HepG2 (cell line): ENCODE data around the gene NFE2L1. TPM values are rescaled to one million over a fixed set of nuclear protein-coding genes. Genes with fewer than 3 reads are reported as not detected.

ENCODE experiments used
- GABPB1 ChIP-seq: IDR thresholded peaks from 2 replicates; pipeline ENCODE4 v1.6.1; 2016; ENCODE audit warnings: mild to moderate bottlenecking, missing genetic modification reagents, moderate library complexity, missing compliant biosample characterization
- HDAC6 ChIP-seq: fragments of 200-600 bp; sonication (generic); IDR thresholded peaks from 2 replicates; pipeline ENCODE4 v1.7.0; 2017; ENCODE audit warnings: mild to moderate bottlenecking, antibody characterized with exemption, low read length, low read depth
- MIXL1 ChIP-seq: IDR thresholded peaks from 2 replicates; pipeline ENCODE4 v1.6.1; 2016
- NONO ChIP-seq, 2 experiments: fragments of 450-650 bp in 1 of 2; sonication (generic) in 1 of 2; formaldehyde crosslinking in 1 of 2; IDR thresholded peaks in 1 of 2; conservative IDR thresholded peaks in 1 of 2; 2 replicates each; pipeline versions ENCODE4 v1.6.1 to v1.8.0; 2017 to 2022; ENCODE audit warnings: mild to moderate bottlenecking in 1 of 2, missing genetic modification reagents in 1 of 2, moderate library complexity in 1 of 2
- NPAS2 ChIP-seq: sonication (generic); formaldehyde crosslinking; IDR thresholded peaks from 2 replicates; pipeline ENCODE4 v1.8.0; 2022; ENCODE audit warnings: mild to moderate bottlenecking, missing genetic modification reagents, borderline replicate concordance
- PAX8 ChIP-seq: sonication (generic); formaldehyde crosslinking; IDR thresholded peaks from 2 replicates; pipeline ENCODE4 v1.8.0; 2022; ENCODE audit warnings: mild to moderate bottlenecking, missing genetic modification reagents, borderline replicate concordance
- ZFAT ChIP-seq: sonication (generic); formaldehyde crosslinking; conservative IDR thresholded peaks from 2 replicates; pipeline ENCODE4 v1.8.1; 2023; ENCODE audit warnings: missing genetic modification reagents, inconsistent platforms
- ZIK1 ChIP-seq: sonication (generic); formaldehyde crosslinking; IDR thresholded peaks from 2 replicates; pipeline ENCODE4 v1.5.0; 2020; ENCODE audit warnings: mild to moderate bottlenecking, low read depth, missing genetic modification reagents, borderline replicate concordance
- ZKSCAN8 ChIP-seq: IDR thresholded peaks from 2 replicates; pipeline ENCODE4 v1.6.1; 2016; ENCODE audit warnings: borderline replicate concordance, missing genetic modification reagents, missing compliant biosample characterization
- ZNF292 ChIP-seq: sonication (generic); formaldehyde crosslinking; IDR thresholded peaks from 2 replicates; pipeline ENCODE4 v1.8.1; 2022; ENCODE audit warnings: mild to moderate bottlenecking, low read depth, missing genetic modification reagents, borderline replicate concordance
- ZNF329 ChIP-seq: sonication (generic); formaldehyde crosslinking; IDR thresholded peaks from 2 replicates; pipeline ENCODE4 v1.9.0; 2021; ENCODE audit warnings: low read depth, mild to moderate bottlenecking, missing genetic modification reagents
- ZNF337 ChIP-seq: sonication (generic); formaldehyde crosslinking; IDR thresholded peaks from 2 replicates; pipeline ENCODE4 v1.5.1; 2020; ENCODE audit warnings: missing genetic modification reagents, low read depth, mild to moderate bottlenecking, borderline replicate concordance
- polyA plus RNA-seq, 8 experiments: library from polyadenylated mRNA; depleted of rRNA in 3 of 8; stranded (reverse) in 7 of 8; unstranded in 1 of 8; fragments of >200 nt; fragmentation: Illumina TruSeq in 4 of 8; extraction: Trizol in 4 of 8; gene quantifications; 2 replicates each; pipeline versions ENCODE4 v1.2.1 to v1.2.3, GENCODE V29; 2011 to 2016; ENCODE audit warnings: low read depth in 4 of 8, missing spikeins in 1 of 8, mixed read lengths in 1 of 8; ENCODE audit not compliant: insufficient read depth in 1 of 8
- total RNA-seq, 5 experiments: library from RNA; depleted of rRNA; stranded (reverse); fragments of >200 nt; fragmentation: Illumina TruSeq; extraction: Trizol; gene quantifications; 2 replicates each; pipeline ENCODE4 v1.2.3, GENCODE V29; 2016; ENCODE audit warnings: low read depth in 1 of 5
- TF ChIP-seq, protein P1 (sequence below): sonication (generic); formaldehyde crosslinking; IDR thresholded peaks from 2 replicates; pipeline ENCODE4 v1.4.0; 2020; ENCODE audit warnings: low read depth, missing genetic modification reagents
- TF ChIP-seq, protein P2 (sequence below), 2 experiments: sonication (generic) in 1 of 2; formaldehyde crosslinking in 1 of 2; IDR thresholded peaks; 2 replicates each; pipeline versions ENCODE4 v1.6.1 to v1.9.0; 2014 to 2022; ENCODE audit warnings: antibody characterized with exemption in 1 of 2, borderline replicate concordance in 1 of 2, inconsistent platforms in 1 of 2, low read depth in 1 of 2, missing genetic modification reagents in 1 of 2
- TF ChIP-seq, protein P3 (sequence below): IDR thresholded peaks from 2 replicates; pipeline ENCODE4 v1.6.1; 2016; ENCODE audit warnings: low read depth, control low read depth

NFE2L1 gene
- total and polyA plus RNA-seq, 2 of the 13 experiments (the other 11 are each of a cell fraction or from before 2014, with no cell fraction given), result 67.0 to 234 TPM

DNA sequence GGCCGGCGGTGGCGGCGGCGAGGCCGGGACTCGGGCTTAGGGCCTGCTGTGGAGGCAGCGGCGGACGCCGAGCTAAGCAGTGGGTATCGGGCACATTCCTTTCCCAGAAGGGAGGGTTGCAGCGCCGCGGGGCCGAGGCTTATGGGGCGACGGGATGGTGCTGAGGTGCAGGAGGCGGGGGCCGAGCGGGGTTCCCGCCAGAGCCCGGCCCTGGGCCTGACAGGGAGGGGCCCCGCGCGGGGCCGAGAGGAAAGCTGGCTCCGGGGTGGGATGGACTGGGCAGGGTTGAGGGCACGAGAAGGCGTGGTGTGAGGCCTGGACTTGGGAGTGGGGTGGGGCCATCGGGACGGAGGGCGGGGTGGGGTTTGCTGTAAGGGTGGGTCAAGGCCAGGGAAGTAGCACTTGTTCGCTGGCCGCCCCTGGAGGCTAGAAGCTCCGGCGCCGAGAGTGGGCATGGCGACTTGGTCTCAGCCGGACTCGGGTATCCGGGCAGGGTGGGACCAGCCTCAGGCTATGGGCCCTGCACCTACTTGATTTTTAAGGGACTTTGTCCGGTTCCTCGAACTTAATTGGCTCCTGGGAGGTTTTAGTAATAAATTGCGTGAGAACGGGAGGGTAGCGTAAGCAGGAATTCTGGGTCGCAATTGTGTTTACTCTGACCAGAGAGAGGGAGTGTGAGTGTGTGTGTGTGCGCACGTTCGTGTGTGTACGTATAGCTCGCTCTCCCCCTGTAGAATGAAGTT, 396 bp downstream of the NFE2L1 start (continued):
- TF ChIP-seq, protein P1, sequence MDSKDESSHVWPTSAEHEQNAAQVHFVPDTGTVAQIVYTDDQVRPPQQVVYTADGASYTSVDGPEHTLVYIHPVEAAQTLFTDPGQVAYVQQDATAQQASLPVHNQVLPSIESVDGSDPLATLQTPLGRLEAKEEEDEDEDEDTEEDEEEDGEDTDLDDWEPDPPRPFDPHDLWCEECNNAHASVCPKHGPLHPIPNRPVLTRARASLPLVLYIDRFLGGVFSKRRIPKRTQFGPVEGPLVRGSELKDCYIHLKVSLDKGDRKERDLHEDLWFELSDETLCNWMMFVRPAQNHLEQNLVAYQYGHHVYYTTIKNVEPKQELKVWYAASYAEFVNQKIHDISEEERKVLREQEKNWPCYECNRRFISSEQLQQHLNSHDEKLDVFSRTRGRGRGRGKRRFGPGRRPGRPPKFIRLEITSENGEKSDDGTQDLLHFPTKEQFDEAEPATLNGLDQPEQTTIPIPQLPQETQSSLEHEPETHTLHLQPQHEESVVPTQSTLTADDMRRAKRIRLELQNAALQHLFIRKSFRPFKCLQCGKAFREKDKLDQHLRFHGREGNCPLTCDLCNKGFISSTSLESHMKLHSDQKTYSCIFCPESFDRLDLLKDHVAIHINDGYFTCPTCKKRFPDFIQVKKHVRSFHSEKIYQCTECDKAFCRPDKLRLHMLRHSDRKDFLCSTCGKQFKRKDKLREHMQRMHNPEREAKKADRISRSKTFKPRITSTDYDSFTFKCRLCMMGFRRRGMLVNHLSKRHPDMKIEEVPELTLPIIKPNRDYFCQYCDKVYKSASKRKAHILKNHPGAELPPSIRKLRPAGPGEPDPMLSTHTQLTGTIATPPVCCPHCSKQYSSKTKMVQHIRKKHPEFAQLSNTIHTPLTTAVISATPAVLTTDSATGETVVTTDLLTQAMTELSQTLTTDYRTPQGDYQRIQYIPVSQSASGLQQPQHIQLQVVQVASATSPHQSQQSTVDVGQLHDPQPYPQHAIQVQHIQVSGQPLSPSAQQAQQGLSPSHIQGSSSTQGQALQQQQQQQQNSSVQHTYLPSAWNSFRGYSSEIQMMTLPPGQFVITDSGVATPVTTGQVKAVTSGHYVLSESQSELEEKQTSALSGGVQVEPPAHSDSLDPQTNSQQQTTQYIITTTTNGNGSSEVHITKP, result peak; percentile 78
- TF ChIP-seq ZIK1 (CRISPR knock-in tag), result peak; percentile 58; the same call in 1 of the 2 replicates
- TF ChIP-seq PAX8 (CRISPR knock-in tag), result no peak
- TF ChIP-seq MIXL1 (CRISPR knock-in tag), result peak; percentile 39; the same call in 1 of the 2 replicates
- TF ChIP-seq, protein P2, sequence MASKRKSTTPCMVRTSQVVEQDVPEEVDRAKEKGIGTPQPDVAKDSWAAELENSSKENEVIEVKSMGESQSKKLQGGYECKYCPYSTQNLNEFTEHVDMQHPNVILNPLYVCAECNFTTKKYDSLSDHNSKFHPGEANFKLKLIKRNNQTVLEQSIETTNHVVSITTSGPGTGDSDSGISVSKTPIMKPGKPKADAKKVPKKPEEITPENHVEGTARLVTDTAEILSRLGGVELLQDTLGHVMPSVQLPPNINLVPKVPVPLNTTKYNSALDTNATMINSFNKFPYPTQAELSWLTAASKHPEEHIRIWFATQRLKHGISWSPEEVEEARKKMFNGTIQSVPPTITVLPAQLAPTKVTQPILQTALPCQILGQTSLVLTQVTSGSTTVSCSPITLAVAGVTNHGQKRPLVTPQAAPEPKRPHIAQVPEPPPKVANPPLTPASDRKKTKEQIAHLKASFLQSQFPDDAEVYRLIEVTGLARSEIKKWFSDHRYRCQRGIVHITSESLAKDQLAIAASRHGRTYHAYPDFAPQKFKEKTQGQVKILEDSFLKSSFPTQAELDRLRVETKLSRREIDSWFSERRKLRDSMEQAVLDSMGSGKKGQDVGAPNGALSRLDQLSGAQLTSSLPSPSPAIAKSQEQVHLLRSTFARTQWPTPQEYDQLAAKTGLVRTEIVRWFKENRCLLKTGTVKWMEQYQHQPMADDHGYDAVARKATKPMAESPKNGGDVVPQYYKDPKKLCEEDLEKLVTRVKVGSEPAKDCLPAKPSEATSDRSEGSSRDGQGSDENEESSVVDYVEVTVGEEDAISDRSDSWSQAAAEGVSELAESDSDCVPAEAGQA (IDR thresholded peaks at IDR 0.05; ENCODE audit: low read depth), result no peak
- TF ChIP-seq, protein P2 (CRISPR knock-in tag; IDR thresholded peaks at IDR 0.05; ENCODE audit: borderline replicate concordance), result no peak; the same call in 1 of the 2 replicates
- TF ChIP-seq ZKSCAN8, result peak; percentile 75; the same call in 1 of the 2 replicates
- TF ChIP-seq NONO (IDR thresholded peaks at IDR 0.05), result no peak
- peak; percentile 33 for TF ChIP-seq NONO (CRISPR knock-in tag; conservative IDR thresholded peaks at IDR 0.05)
- TF ChIP-seq HDAC6, result no peak
- TF ChIP-seq ZNF329 (CRISPR knock-in tag), result 0 out of 2 replicates have a peak, but pooled peaks have one; percentile 6
- peak; percentile 45; the same call in 1 of the 2 replicates for TF ChIP-seq ZFAT (CRISPR knock-in tag)
- no peak for TF ChIP-seq ZNF292 (CRISPR knock-in tag)
- peak; percentile 88; the same call in 1 of the 2 replicates for TF ChIP-seq GABPB1
- no peak for TF ChIP-seq NPAS2
- peak; percentile 77; the same call in 1 of the 2 replicates for TF ChIP-seq ZNF337 (CRISPR knock-in tag)
- TF ChIP-seq, protein P3, sequence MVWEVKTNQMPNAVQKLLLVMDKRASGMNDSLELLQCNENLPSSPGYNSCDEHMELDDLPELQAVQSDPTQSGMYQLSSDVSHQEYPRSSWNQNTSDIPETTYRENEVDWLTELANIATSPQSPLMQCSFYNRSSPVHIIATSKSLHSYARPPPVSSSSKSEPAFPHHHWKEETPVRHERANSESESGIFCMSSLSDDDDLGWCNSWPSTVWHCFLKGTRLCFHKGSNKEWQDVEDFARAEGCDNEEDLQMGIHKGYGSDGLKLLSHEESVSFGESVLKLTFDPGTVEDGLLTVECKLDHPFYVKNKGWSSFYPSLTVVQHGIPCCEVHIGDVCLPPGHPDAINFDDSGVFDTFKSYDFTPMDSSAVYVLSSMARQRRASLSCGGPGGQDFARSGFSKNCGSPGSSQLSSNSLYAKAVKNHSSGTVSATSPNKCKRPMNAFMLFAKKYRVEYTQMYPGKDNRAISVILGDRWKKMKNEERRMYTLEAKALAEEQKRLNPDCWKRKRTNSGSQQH (CRISPR knock-in tag), result peak; percentile 90
